NCI-H82 treated with DMSO at 0.1 percent for 48 hours (cell line): ENCODE data around the gene RNF183.
A peak's percentile ranks its signal among the peaks of the same experiment; 100 is the strongest.
"Not testable (repeated sequence)": the region's sequence is repeated elsewhere in the genome, so short reads cannot be mapped to it uniquely, and the experiment has no call there.

Experiments
- DNase-seq: peaks from one replicate; lab custom pipeline; 2025; ENCODE audit not compliant: unreplicated experiment; lab: John Stamatoyannopoulos, UW

Gene RNF183

GRCh38 chr9:113317777-113318176 lies 14.6 kb upstream of the RNF183 start:
- no peak for DNase-seq

- DNase-seq = no peak
Measured at GRCh38 chr9:113316030-113316429, 12.9 kb upstream of the RNF183 start.

DNA sequence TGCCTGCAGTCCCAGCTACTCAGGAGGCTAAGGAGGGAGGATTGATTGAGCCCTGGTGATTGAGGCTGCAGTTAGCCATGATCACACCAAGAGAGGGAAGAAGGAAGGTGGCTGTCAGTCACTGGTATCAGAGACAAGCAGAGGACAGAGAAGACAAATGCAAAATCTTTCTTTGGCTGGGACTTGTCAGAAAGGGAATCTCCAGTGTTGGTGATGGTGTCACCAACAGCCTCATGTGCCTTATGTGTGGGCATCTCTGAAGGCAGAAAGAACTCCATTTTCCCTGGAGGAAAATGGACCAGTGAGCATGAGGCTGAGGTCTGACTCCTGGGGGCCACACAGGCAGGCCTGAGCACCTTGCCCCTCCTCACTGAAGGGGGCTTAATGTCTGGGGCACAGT lies 12.1 kb upstream of the RNF183 start:
- DNase-seq = no peak

GRCh38 chr9:113313261-113313660 lies 10.1 kb upstream of the RNF183 start:
- DNase-seq = no peak

- DNase-seq = no peak
Measured at GRCh38 chr9:113311961-113312360, 8.8 kb upstream of the RNF183 start.

DNA sequence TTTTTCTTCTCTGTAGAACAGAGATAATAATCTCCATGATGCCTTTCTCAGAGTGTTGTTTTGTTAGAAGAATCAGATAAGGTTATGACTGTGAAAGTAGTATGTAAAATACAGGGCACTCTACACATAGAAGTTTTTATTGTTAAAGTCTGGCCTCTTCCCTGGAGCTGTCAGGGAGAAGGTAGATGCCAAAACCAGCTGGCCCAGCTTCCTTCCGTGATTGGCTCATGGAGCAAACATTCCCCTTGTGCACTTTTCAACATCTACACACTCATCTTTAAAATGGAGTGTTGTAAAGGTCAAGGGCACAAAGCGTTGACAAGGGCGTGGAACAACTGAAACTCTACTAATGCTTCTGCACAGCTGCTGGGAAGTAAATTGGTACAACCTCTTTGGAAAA lies 7.4 kb upstream of the RNF183 start:
- DNase-seq = no peak

DNA sequence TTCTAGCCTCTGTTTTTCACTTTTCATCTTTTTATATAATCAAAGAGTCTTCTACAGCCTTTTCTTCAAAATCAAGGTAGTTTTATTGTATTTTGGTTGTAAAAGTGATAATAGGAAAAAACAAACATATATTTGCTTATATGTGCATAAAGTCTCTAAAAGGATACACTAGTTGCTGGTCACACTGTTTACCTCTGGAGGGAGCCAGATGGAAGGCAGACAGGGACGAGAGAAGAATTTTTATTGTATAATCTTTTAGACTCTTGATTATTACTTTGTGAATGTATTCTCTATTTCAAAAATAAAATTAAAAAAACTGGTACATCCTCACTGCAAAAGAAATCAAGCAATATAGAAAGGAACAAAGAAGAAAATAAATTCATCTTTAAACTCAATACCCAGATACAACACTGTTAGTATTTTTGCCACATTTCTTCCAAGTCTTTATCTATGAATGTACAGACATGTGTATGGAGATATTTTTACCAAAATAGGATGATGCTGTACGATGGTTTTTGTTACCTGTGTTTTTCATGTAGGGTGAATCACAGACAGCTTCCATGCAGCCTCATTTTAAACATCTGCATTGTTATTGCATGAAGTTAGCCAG lies 6.1 kb upstream of the RNF183 start:
- DNase-seq = peak; percentile 9

GRCh38 chr9:113307396-113307975 lies 4.3 kb upstream of the RNF183 start:
- DNase-seq = no peak

GRCh38 chr9:113306566-113306965 lies 3.4 kb upstream of the RNF183 start:
- no peak for DNase-seq

GRCh38 chr9:113301548-113301947 lies 1.6 kb downstream of the RNF183 start:
- DNase-seq = no peak

GRCh38 chr9:113299800-113300292 lies 3.3 kb downstream of the RNF183 start:
- DNase-seq = no peak

DNA sequence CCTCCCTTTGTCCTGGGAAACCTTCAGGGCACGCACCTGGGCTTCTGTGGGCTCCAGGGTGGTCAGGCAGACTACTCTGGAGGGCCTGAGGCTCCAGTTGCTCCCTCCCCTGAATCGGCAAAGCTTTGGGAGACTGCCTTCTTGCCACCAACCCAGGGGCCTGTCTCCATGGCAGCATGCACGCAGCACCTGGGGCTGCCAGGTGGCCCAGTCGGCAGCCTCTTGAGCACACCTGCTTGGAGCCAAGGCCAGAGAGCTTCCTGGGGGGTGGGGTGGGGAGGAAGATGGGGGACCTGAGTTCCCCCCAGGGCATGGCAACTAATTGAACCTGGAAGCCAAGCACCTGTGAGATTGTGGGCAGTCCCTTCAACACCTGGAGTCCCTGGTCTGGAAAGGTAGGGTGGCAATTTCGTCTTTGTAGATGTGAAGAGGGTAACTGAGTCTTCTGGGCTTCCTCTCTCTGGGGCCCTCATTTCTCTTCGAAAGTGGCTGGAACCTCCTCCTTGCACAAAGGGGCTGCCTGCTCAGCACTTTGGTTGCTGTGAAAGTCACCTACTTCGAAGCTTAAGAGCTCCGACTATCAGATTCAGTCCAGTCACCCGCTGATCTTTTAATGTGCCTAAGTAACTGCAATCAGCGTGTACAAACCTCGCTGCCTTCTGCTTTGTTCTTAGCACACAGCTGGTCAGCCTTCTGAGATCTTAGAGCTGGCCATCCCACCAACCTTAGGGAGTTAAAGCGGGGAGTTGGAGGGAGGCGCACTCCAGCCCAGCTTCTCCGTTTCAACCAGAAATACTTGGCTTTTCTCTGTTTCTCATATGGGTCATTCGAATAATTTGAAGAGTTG lies 4.0 kb downstream of the RNF183 start:
- peak; percentile 79 for DNase-seq

DNA sequence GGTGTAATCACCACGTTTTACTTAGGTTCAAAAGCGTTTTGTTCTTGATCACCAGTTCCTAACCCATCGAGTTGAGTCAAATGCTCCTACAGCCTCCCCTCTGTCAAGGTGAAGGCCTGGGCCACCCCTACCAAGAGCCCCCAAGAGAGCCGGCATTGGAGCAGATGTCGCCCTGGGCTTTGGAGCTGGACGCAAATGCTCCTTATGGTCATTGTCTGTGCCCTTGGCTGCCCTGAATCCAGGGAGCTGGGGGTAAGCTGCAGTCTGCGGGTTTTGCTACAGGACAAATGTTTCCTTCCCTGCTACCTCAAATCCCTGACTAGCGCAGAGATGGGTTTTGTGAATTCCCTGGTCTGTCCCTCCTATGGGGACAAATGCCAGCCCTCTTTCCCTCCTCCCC lies 4.9 kb downstream of the RNF183 start:
- DNase-seq = peak; percentile 16

- peak; percentile 79 for DNase-seq
Measured at GRCh38 chr9:113296796-113297558, 6.2 kb downstream of the RNF183 start.

DNA sequence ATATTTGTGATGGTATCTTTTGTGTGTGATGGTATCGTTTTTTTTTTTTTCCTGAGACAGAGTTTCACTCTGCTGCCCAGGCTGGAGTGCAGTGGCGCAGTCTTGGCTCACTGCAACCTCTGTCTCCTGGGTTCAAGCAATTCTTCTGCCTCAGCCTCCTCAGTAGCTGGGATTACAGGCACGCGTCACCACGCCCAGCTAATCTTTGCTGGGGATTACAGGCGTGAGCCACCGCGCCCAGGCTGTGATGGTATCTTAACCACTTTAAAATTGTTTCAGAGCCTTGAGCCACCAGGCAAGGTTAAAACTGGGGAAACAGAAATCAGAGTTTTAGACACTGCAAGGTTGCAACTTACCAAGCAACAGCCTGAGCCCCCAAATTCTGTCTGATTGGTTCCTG lies 6.9 kb downstream of the RNF183 start:
- DNase-seq = not testable (repeated sequence)

- no peak for DNase-seq
Measured at GRCh38 chr9:113293285-113293878, 9.8 kb downstream of the RNF183 start.

DNA sequence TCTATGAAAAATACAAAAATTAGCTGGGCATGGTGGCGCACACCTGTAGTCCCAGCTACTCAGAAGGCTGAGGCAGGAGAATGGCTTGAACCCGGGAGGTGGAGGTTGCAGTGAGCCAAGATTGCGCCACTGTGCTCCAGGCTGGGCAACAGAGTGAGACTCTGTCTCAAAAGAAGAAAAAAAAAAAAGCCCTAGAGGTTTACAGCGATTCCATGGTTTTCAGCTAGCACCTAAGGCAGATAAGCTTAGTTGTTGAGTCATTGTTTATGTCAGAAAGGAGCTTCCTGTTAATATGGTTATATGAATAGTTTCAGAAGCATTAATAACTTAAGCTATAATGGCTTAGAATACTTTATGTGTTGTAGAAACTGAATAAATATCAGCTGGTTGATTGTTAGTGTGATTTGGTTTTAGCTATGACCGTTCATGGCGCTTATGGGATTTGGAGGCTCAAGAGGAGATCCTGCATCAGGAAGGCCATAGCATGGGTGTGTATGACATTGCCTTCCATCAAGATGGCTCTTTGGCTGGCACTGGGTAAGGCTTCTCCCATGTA lies 13.0 kb downstream of the RNF183 start:
- no peak for DNase-seq

DNA sequence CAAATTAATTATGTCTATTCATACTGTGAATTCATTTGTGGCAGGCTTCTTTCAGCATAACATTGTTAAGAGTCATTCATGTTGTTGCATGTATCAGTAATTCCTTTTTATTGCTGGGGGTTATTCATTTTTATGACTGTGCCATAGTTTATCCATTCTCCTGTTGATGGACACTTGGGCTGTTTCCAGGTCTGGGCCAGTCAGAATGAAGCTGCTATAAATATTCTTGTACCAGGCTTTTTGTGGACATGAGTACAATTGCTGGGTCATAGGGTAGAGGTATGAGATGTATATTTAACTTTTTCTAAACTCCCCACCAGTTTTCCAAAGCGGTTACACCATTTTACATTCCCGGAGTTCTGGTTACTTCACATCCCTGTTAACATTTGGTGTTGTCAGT lies 14.1 kb downstream of the RNF183 start:
- DNase-seq = no peak

DNA sequence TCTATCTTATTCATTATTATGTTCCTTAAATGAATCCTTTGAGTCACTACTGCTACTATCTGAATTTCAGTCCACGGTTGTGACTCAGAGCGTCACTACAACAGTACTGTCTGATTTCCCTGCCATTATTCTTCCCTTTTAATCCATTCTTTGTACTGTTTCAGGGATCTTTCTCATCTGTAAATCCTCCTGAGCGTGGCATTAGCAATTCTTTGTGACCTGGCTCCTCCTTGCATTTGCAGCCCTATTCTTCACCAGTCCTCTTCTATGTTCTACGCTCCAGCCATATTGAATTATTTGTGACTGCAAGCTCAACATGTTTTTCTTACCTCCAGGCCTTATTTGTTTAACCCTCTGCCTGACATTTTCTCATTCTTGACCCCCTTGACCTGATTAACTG lies 21.8 kb downstream of the RNF183 start:
- no peak for DNase-seq

- DNase-seq = no peak
Measured at GRCh38 chr9:113278840-113279239, 24.3 kb downstream of the RNF183 start.
